A549 treated with GW870086 at 1 μM for 4 hours (cell line): ENCODE measurements around the gene NEDD9. TPM values are rescaled to one million over a fixed set of nuclear protein-coding genes. Genes with fewer than 3 reads are reported as not detected.

Source experiments
- total RNA-seq: library from RNA; stranded (reverse); fragments of 200-300 nt; extraction: Qiagen RNA extraction; gene quantifications from 5 replicates; pipeline ENCODE4 v1.2.3, GENCODE V29; 2022; ENCODE audit warnings: low read depth

NEDD9 gene
- total RNA-seq: 36.6 to 54.5 TPM (median 47.4 TPM) in 5 replicates

GRCh38 chr6:11232193-11232769 lies at the start of gene NEDD9:
TSS of gene NEDD9 (minus strand) at chr6:11232668. CDS start at chr6:11232515, 153 bp downstream.

Other genes with a start within 250 kb of the NEDD9 start
- 4.7 to 7.1 TPM (median 6.8 TPM) in 5 replicates for gene ELOVL2, start 188.4 kb downstream of the NEDD9 start, total RNA-seq
- 12.5 to 17.3 TPM (median 15.2 TPM) in 5 replicates for gene SMIM13, start 138.8 kb downstream of the NEDD9 start, total RNA-seq
- not detected in 5 replicates for gene ERVFRD-1, start 120.9 kb downstream of the NEDD9 start, total RNA-seq